Spleen (tissue), 7 donors: ENCODE measurements around the gene WDR49.

Experiments used
- POLR2A ChIP-seq, 3 donors: fragments of 450-650 bp; IDR thresholded peaks; one replicate each; pipeline ENCODE4 v1.5.1; 2017; ENCODE audit warnings: antibody characterized with exemption in 3 of 3, mild to moderate bottlenecking in 1 of 3
- POLR2AphosphoS5 ChIP-seq, 3 donors: sonication (generic); formaldehyde crosslinking; IDR thresholded peaks; one replicate each; pipeline ENCODE4 v1.5.1; 2017; ENCODE audit warnings: antibody characterized with exemption in 3 of 3
- TF ChIP-seq, protein P1 (sequence below), 11 experiments: fragments of 200-600 bp in 7 of 11; fragments of 450-650 bp in 4 of 11; sonication (generic) in 4 of 11; IDR thresholded peaks in 8 of 11; conservative IDR thresholded peaks in 3 of 11; 1 replicate in 7 of 11; 2 replicates in 4 of 11; pipeline versions ENCODE4 v1.4.0 to v1.8.0; 2016 to 2021; ENCODE audit warnings: antibody characterized with exemption in 11 of 11, inconsistent platforms in 4 of 11, mild to moderate bottlenecking in 1 of 11
- donor health status: DM: no; HTN: no; CAD: no; lungs with moderate emphysema.
- donor health status: DM: no; HTN: no; CAD: no.
- donor health status: DM: no; HTN: no; CAD: no.

- TF ChIP-seq, protein P1, sequence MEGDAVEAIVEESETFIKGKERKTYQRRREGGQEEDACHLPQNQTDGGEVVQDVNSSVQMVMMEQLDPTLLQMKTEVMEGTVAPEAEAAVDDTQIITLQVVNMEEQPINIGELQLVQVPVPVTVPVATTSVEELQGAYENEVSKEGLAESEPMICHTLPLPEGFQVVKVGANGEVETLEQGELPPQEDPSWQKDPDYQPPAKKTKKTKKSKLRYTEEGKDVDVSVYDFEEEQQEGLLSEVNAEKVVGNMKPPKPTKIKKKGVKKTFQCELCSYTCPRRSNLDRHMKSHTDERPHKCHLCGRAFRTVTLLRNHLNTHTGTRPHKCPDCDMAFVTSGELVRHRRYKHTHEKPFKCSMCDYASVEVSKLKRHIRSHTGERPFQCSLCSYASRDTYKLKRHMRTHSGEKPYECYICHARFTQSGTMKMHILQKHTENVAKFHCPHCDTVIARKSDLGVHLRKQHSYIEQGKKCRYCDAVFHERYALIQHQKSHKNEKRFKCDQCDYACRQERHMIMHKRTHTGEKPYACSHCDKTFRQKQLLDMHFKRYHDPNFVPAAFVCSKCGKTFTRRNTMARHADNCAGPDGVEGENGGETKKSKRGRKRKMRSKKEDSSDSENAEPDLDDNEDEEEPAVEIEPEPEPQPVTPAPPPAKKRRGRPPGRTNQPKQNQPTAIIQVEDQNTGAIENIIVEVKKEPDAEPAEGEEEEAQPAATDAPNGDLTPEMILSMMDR (IDR thresholded peaks at IDR 0.05 in 8 of 11, conservative IDR thresholded peaks at IDR 0.05 in 3 of 11): no peak
- TF ChIP-seq POLR2A (IDR thresholded peaks at IDR 0.05) (no peak), POLR2AphosphoS5 (IDR thresholded peaks at IDR 0.05) (no peak)
Measured at GRCh38 chr3:167679526-167679925, 25.8 kb upstream of the WDR49 start.
